HG03558 (cell line): ENCODE data around the gene MED13L.

ENCODE experiments used
- ATAC-seq: cut with Tn5 transposase; IDR thresholded peaks from one replicate; pipeline ENCODE4 v1.9.1; 2021; ENCODE audit warnings: moderate number of reproducible peaks; ENCODE audit not compliant: unreplicated experiment; ENCODE audit errors: extremely low read depth

Gene MED13L

DNA sequence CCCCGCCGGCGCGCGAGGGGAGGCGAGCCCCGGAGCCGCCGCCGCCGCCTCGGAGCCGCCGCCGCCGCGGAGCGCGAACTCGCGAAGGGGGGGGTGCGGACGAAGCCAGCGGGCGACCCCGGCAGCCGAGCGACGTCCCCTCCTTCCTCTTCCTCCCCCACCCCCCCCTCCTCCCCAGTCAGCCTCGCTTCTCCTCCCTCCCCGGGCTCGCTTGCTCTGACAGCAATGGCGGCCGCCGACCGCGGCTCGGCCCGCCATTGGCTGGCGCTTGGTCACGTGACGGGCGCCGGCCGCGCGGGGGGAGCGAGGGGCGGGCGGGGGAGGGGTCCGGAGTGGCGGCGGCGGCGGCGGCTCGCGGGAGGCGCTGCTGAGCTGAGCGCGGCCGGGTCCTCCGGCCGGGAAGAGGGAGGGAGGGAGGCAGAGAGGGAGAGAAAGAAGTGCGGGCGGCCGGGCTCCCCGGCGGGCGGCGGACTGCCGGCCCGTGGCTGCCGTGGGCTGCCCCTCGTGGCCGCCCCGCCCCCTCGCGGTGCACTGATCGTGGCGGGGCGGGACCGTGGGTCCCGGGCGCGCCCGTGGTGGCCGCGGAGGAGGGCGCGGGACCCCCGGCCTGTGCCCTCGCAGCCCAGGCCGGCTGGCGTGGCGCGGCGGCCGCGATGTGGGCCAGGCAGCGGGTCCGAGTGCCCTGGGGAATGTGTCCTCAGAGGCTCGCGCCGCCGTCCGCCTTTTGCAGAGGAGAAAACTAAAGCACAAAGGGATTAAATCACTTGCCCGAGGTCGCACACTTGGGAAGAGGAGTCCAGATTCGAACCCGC, at the start of gene MED13L:
Gene MED13L, minus strand, starts transcription at position 227 of the 812 bp plus-strand sequence. CDS start 562 bp downstream, outside the sequence.
- peak; percentile 37 for ATAC-seq

DNA sequence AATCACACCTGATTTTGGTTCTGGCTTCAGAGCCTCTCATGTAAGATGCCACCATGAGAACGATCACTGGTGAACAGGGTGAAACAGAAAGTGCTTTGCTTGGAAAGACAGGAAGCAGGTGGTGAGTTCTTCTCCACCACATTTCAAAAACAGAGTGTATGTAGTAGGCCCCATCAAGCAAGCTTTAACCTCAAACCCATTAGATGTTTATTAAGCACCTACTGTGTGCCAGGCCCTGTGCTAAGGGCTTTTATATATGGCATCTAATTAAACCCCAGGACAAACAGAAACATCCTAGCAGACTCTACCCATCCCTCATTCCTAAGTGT, 47.8 kb upstream of the MED13L start:
- ATAC-seq: no peak

DNA sequence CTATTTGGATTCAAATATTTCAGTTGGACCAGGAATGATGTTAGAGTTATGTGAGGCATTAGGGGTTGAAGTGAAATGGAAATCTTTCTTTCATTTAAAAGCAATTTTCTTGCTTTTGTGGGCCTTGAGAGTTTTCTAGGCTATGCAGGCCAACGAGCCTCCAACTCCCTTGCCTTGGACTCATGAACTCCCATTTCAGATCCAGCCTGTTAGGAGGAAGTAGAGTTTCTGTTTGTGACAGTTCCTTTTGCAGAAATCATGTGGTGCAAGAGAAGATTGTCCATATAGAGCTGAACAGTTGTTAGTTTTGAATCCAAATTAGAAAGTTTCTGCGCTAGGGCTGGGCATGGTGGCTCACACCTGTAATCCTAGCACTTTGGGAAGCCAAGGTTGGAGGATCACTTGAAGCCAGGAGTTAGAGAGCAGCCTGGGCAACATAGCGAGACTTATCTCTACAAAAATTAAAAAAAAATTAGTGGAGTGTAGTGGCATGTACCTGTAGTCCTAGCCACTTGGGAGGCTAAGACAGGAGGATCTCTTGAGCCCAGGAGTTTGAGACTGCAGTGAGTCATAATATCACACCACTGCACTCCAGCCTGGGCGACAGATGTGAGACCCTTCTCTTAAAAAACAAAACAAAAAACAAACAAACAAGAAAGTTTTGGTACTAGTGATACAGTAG, 47.3 kb upstream of the MED13L start:
- ATAC-seq: no peak

DNA sequence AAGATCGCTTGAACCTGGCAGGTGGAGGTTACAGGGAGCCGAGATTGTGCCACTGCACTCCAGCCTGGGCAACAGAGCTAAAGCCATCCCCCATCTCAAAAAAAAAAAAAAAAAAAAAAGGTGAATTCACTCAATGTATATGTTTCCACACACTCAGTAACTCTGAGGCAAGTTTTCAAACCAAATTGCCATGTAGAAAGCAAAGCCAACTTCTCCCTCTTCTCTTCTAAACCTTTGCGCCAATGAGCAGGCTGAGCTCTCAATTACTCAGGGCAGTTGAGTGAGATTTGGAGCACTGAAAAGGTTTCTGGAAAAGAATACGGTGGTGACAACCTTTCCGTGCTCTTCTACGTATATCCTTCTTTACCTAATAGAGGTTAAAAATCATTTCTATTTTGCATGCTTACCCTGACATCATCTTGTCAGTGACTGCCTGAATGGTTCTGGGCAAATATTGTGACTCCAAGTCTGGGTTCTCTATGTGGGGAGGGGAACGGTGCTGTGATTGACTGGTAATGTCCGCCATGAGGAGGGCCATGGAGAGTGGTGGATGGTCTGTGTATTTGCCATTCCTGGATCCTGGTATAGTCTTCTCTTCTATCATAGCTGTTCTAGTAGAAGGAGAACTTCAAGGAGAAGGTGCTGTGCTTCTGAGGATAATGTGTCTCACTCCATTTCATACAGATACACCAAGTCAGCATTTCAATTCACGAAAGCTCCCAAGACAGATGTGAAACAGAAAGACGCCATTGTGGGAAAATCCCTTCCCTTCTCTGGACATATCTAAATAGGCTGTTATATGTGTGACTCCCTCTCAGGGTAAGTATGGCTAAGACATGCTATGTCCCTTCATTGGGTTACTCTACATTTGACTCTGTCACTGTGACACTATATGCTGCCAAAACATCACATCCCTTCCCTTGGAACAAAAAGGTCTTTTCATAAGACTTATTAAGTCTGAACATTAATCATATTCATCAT, 46.2 kb upstream of the MED13L start:
- ATAC-seq: no peak

DNA sequence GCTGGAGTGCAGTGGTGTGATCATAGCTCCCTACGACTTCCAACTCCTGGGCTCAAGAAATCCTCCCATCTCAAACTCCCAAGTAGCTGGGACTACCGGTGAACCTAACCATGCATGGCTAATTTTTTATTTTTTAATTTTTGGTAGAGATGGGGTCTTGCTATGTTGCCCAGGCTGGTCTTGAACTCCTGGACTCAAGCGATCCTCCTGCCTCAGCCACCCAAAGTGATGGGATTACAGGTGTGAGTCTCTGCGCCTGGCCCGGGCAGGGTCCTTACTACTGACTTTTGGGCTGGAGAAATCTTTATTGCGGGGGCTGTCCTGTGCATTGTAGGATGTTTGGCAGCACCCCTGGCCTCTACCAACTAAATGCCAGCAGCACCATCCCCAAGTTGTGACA, 44.4 kb upstream of the MED13L start:
- ATAC-seq: no peak

DNA sequence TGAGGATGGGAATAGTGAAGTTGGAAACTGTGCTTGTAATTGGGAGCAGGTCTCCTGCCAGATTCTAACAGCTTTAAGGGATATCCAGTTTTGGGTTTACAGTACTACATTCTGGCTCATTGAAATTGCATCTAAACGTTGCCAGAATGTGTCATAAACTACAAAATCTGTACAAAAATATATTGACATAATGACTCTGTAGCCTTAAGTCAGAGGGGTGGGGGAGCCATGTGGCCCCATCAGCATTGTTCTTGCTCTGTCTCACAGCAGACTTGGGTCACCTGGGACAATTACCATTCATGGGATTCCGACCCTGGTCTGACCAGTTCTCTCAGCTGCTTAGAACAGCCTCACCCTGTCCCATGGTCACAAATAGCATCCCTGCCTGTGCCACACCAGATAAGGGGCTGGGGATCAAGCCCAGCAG, 43.3 kb upstream of the MED13L start:
- ATAC-seq: no peak

DNA sequence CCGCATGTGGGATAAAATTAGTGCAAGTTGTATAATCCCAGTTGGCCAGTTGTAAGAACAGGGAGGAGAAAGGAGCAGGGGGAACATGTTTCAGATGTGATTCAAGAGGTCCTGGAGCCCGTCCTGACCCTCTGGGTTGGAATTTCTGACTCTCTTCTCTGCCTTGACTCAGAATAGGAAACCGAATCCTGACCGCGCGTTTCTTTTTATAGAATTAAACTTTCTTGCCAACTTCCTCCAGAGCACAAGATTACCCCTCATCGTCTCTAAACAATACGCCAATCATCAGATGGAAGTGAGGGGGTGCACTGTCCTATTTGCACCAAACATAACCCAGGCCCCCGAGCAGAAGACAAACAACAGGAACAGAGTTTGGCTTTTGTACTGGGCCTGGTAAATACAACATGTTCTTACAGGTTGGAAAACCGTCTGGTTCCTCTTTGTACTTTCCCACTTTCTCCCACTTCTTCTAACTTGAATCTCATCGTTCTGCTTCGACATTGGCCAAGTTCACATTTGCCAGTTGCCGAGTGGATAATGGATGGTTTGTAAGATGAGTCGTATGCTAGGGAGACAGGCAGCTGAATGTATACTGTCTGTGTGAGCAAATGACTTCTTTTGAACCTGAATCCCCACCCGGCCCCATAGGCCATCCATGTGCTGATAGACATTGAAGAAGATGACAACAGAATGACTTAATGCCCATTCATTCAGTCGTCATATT, 42.6 kb upstream of the MED13L start:
- no peak for ATAC-seq

DNA sequence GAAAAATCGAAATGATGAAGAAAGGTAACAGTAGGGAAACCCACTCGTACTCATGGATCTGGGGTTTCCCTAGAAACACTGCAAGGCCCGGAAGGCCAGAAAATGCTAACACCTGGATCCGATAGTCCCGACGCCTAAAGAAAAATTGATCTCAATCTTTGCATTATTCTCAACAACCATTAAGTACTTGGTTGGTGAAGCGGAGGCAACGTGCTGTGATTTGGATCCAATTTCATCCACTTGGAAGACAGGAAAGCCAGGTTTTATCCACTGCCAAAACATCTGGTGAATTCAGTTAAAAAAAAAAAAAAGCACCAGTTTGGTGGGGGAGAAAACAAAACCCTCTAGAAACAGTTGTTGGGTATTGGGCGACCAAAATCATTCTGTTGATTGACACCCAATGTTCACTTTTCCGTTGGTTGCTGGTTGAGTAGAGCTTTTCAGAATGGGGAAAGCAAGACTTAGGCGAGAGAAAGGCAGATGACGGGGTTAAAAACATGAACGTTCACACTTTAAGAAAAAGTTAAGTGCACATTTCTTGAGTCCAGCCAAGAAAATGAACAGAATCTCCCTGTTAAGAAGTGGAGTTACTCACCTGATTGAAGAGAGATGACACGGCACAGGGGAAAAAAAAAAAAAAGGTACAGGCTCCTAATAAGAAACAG, 41.9 kb upstream of the MED13L start:
- no peak for ATAC-seq

DNA sequence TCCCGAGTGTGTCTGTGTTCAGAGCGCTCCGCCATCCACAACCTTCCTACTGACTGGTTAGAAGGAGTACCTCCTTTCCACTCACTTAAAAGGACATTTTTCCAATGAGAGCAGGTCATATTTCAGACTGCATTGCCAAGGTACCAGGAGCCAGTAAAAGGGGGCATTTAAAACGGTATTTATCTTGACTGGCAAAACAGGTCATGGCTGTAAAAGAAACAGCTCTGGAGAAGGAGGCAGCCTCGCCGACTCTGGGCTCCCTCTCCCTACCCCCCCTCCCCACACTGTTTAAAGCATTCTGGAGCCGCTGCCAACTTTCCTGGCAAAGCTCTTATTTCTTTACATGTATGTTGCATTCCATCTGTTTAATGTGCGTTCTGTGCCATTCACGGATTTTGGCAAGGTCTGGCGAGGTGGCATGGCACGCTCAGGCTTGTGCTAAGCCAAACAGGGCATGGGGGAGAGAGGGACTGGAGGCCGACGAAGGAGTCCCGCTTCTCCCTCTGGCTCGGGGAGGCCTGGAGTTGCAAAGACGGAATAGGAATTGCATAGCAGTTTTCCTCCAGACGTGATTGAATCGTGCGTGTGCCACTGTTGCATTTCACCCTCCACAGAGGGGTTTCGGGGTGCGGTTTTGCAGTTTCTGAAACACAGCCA, 41.2 kb upstream of the MED13L start:
- ATAC-seq: no peak

DNA sequence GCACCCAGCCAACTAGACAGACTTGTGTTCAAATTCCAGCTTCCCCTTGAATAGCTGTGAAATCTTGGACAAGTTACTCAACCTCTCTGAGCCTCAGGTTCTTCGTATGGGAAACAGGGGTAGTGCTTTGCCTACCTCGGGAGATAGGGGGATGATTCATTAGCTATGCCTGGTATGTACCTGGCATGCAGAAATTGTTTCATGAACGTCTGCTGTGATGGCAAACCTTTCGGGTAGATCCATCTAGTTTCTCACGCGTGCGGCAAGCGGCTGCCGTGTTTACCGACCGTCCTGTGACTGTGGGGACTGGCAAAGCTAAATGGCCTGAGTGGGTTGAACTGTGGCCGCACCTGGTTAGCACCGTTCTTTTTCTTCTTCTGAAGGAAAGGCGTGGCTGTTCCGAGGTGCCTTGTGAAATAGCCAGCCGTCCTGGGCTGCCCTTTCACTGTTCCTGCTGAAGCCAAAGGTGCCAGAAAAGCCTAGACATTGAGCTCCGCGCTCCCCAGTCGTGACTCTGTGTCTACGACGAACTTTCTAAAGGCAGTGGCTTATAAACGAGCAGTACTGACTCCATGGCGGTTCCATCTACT, 40.6 kb upstream of the MED13L start:
- no peak for ATAC-seq

DNA sequence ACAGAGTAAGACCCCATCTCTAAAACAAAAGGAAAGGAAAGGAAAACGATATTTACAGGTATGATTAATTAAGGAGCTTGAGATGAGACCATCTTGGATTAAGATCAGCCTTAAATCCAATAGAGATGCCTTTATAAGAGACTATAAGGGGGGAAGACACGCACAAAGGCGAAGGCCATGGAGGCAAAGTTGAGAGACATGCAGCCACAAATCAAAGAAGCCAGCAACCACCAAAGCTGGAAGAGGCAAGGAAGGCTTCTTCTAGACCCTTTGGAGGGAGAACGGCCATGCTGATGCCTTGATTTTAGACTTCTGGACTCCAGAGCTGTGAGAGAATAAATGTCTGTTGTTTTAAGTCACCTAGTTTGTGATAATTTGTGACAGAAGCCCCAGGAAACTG, 39.6 kb upstream of the MED13L start:
- no peak for ATAC-seq

DNA sequence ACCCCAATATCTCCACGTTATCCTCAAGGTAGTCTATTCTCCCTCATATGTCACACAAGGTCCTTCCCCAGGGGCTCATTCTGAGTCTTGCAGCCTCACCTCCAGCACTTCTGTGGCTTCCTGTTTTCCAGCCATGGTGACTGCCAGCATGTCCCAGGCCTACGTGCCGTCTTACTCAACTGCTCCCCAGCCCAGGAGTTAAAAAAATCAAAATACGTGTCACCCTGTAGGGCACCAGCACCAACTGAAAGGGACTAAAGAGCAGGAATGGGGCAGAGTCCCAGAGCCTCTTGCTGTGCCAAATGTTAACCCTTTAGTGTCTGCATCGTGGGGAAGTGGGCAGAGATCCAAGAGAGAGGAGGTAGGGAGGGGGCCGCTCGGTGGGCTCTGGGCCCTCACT, 37.0 kb upstream of the MED13L start:
- no peak for ATAC-seq

DNA sequence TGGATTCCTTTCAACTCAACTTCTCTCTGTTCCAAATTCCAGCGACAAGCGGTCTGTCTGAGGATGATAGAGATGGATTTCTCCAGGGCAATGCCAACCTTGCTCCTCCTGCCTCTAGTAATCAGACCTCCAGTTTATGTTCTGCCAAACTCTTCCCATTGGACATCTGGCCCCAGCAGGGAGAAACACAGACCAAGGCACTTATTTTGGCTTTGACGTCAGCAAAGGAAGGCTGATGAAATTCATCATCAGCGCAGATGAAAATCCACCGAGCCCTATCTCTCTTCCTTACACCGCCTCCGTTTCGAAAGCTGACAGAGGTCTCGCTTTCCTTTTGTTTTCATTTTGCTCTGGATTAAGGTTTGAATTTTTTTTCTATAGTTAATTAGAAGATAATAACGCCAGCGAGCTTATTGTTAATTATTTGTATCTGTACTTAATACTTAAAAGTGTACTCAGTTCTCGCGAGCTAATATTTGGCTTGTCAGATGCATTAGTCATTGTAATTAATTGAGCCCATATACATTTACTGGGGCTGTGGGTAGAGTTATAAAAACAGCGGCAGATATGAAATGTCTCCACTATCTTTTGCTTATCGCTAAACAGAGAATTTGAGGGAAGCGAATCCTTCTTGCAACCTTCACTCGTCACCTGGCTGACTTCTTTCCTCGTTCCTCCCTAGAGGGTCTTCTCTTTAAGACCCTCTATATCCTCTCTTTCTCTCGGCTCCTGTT, 35.9 kb upstream of the MED13L start:
- ATAC-seq: no peak

DNA sequence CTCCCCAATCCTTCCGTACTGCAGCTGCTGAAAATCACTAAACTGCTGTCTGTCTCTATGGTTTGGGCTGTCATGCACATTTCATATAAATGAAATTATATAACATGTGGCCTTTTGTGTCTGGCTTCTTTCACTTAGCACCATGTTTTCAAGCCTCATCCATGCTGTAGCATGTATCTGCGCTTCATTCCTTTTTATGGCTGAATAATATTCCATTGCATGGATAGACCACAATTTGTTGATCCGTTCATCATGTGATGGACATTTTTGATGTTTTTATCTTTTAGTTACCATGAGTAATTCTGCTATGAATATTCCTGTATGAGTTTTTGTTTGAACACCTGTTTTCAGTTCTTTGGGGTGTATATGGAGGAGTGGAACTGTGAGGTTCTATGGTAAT, 32.6 kb upstream of the MED13L start:
- no peak for ATAC-seq

DNA sequence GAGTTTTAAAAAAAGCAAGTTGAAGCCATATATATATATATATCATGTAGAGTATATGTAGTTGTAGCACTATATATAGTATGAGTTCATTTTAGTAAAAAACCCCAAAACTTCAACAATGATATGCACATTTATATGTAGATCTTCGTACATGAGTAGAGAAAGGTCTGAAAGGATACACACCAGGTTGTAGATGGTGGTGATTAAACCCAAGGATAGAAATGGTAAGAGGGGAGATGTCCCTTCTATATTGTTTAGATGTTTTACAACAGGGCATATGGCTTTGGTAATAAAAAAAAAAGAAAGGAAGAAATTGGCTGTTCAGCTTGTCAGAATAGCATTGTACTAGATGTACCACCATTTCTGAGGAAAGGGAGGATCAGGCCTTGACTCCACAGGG, 31.9 kb upstream of the MED13L start:
- ATAC-seq: no peak

DNA sequence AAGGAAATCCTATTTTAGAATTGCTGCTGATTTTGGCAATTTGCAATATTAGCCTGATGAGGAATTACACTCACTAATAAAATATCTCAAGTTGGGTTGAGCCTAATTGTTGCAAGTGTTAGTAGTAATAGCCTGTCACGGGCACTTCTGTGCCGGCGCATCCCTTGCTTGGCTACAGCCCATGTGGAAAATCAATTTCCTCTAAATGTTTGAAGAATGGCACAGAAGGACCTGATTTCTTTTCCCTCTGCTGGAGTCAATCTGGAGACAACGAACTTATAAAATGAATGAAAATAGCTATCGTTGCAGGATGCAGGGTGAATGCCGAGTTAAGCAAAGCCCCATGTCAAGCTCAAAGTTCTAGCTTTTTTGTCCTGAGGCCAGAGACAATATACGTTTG, 31.2 kb upstream of the MED13L start:
- no peak for ATAC-seq

DNA sequence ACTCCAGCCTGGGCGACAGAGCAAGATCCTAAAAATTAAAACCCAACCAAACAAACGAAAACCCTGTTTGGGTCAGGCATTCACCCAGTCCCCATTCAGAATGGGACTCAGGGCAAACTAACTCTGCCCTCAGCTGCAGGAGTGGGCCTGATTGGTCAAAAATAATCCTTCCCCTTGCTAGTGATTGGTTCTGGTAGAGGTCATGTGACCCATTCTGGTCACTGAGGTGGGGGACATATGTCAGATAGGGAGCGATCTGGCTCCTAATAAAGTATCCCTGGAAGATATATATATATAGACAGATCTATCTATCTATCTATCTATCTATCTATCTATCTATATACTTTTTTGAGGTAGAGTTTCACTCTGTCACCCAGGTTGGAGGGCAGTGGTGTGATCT, 29.5 kb upstream of the MED13L start:
- ATAC-seq: no peak

DNA sequence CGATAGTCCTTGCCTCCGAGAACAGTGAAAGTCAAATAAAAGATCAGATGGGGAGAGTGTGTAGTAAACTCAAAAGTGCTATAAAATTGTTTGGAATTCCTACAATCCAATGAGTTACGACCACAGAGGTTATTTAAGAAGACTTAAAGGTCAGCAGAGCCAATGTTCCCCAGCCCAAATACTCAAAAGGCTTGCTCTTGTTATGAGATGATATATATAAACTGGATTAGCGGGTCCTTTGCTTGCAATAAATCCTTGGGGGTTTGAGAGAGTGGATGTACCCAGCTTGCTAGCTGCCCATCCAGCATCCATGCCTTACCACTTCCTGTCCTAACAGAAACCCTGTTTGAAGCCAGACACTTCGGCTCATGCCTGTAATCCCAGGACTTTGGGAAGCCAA, 29.0 kb upstream of the MED13L start:
- no peak for ATAC-seq
